ENCODE measurements around the gene ANXA5. TPM values are rescaled to one million over a fixed set of nuclear protein-coding genes. Genes with fewer than 3 reads are reported as not detected.
A peak's percentile ranks its signal among the peaks of the same experiment; 100 is the strongest.

The ANXA5 gene
- total RNA-seq, 2 donors from 2014 or later: 346 to 547 TPM

- intact Hi-C loops (cut with DNase I): no loop called here
- DNase-seq (ENCODE audit: low spot score): no peak
These were observed 21.0 kb upstream of the ANXA5 start for GRCh38 chr4:121717680-121718237.

GRCh38 chr4:121714548-121714947, 17.8 kb upstream of the ANXA5 start:
- no peak for DNase-seq (ENCODE audit: low spot score)
- intact Hi-C loops (cut with DNase I): no loop called here

GRCh38 chr4:121712783-121713182, 16.0 kb upstream of the ANXA5 start:
- intact Hi-C loops (cut with DNase I): no loop called here
- no peak for DNase-seq (ENCODE audit: low spot score)

- DNase-seq (ENCODE audit: low spot score): no peak
- intact Hi-C loops (cut with DNase I): no loop called here
These were observed 15.3 kb upstream of the ANXA5 start for GRCh38 chr4:121712001-121712651.

GRCh38 chr4:121711263-121712000, 14.7 kb upstream of the ANXA5 start:
- intact Hi-C loops (cut with DNase I): no loop called here

GRCh38 chr4:121709766-121710405, 13.1 kb upstream of the ANXA5 start:
- intact Hi-C loops (cut with DNase I): no loop called here
- no peak for DNase-seq (ENCODE audit: low spot score)

More at GRCh38 chr4:121711263-121712000, 14.7 kb upstream of the ANXA5 start:
- peak; percentile 97 for DNase-seq (ENCODE audit: low spot score)

GRCh38 chr4:121707344-121707743, 10.6 kb upstream of the ANXA5 start:
- DNase-seq (ENCODE audit: low spot score): no peak
- intact Hi-C loops (cut with DNase I): no loop called here

GRCh38 chr4:121706595-121707021, 9.8 kb upstream of the ANXA5 start:
- intact Hi-C loops (cut with DNase I): no loop called here
- no peak for DNase-seq (ENCODE audit: low spot score)

GRCh38 chr4:121705521-121705920, 8.7 kb upstream of the ANXA5 start:
- intact Hi-C loops (cut with DNase I): no loop called here

GRCh38 chr4:121702136-121702535, 5.4 kb upstream of the ANXA5 start:
- intact Hi-C loops (cut with DNase I): no loop called here
- DNase-seq (ENCODE audit: low spot score): no peak

More at GRCh38 chr4:121705521-121705920, 8.7 kb upstream of the ANXA5 start:
- no peak for DNase-seq (ENCODE audit: low spot score)

GRCh38 chr4:121701263-121701662, 4.5 kb upstream of the ANXA5 start:
- no peak for DNase-seq (ENCODE audit: low spot score)
- intact Hi-C loops (cut with DNase I): no loop called here

GRCh38 chr4:121698236-121698671, 1.5 kb upstream of the ANXA5 start:
- intact Hi-C loops (cut with DNase I): no loop called here
- DNase-seq (ENCODE audit: low spot score): no peak

- intact Hi-C loops (cut with DNase I): no loop called here
- no peak for DNase-seq (ENCODE audit: low spot score)
These were observed 784 bp upstream of the ANXA5 start for GRCh38 chr4:121697564-121697963.

- peak; percentile 95 for DNase-seq (ENCODE audit: low spot score)
- intact Hi-C loops (cut with DNase I): no loop called here
These were observed 605 bp downstream of the ANXA5 start for GRCh38 chr4:121696170-121696580.

- intact Hi-C loops (cut with DNase I): loop anchor here in 1 of 2 donors (1.0 kb wide), 1 partner anchor 24 kb away; no protein-coding TSS in a partner anchor
These were observed 2.9 kb downstream of the ANXA5 start for GRCh38 chr4:121693886-121694285.

GRCh38 chr4:121693450-121693849, 3.3 kb downstream of the ANXA5 start:
- DNase-seq (ENCODE audit: low spot score): no peak
- intact Hi-C loops (cut with DNase I): loop anchor here in 1 of 2 donors (1.0 kb wide), 1 partner anchor 23 kb away; no protein-coding TSS in a partner anchor

More at GRCh38 chr4:121693886-121694285, 2.9 kb downstream of the ANXA5 start:
- no peak for DNase-seq (ENCODE audit: low spot score)

GRCh38 chr4:121692261-121692660, 4.5 kb downstream of the ANXA5 start:
- DNase-seq (ENCODE audit: low spot score): no peak
- intact Hi-C loops (cut with DNase I): no loop called here

- intact Hi-C loops (cut with DNase I): no loop called here
- no peak for DNase-seq (ENCODE audit: low spot score)
These were observed 6.8 kb downstream of the ANXA5 start for GRCh38 chr4:121690001-121690400.

GRCh38 chr4:121688701-121689100, 8.1 kb downstream of the ANXA5 start:
- DNase-seq (ENCODE audit: low spot score): no peak
- intact Hi-C loops (cut with DNase I): no loop called here

- intact Hi-C loops (cut with DNase I): no loop called here
These were observed 8.5 kb downstream of the ANXA5 start for GRCh38 chr4:121688261-121688660.

More at GRCh38 chr4:121688261-121688660, 8.5 kb downstream of the ANXA5 start:
- DNase-seq (ENCODE audit: low spot score): no peak

Measured in posterior vena cava (tissue), 2 donors.